T1000 (cell line): ENCODE measurements around the gene NFE2.
"Not testable (repeated sequence)": the region's sequence is repeated elsewhere in the genome, so short reads cannot be mapped to it uniquely, and the experiment has no call there.

Experiments
- DNase-seq: peaks from one replicate; lab custom pipeline; 2025; ENCODE audit warnings: mixed read lengths; lab: John Stamatoyannopoulos, UW

NFE2 gene

GRCh38 chr12:54300732-54301427 is at the start of gene NFE2:
Gene NFE2, minus strand, starts transcription at chr12:54301015. Its CDS starts 5,767 bp downstream, at chr12:54295248.
- DNase-seq: no peak

GRCh38 chr12:54349679-54350078 is 48.9 kb upstream of the NFE2 start:
- DNase-seq: no peak

GRCh38 chr12:54349036-54349435 is 48.2 kb upstream of the NFE2 start:
- no peak for DNase-seq

- no peak for DNase-seq
Observed at GRCh38 chr12:54341378-54342300, 40.8 kb upstream of the NFE2 start.

- no peak for DNase-seq
Observed at GRCh38 chr12:54340846-54341245, 40.0 kb upstream of the NFE2 start.

- no peak for DNase-seq
Observed at GRCh38 chr12:54338698-54339296, 38.0 kb upstream of the NFE2 start.

- no peak for DNase-seq
Observed at GRCh38 chr12:54337854-54338650, 37.2 kb upstream of the NFE2 start.

- no peak for DNase-seq
Observed at GRCh38 chr12:54337280-54337842, 36.5 kb upstream of the NFE2 start.

GRCh38 chr12:54333420-54334034 is 32.7 kb upstream of the NFE2 start:
- DNase-seq: no peak

GRCh38 chr12:54331461-54331860 is 30.6 kb upstream of the NFE2 start:
- DNase-seq: no peak

- DNase-seq: no peak
Observed at GRCh38 chr12:54330442-54330841, 29.6 kb upstream of the NFE2 start.

GRCh38 chr12:54329759-54330158 is 28.9 kb upstream of the NFE2 start:
- DNase-seq: no peak

- no peak for DNase-seq
Observed at GRCh38 chr12:54328595-54329337, 28.0 kb upstream of the NFE2 start.

- not testable (repeated sequence) for DNase-seq
Observed at GRCh38 chr12:54325442-54326109, 24.8 kb upstream of the NFE2 start.

GRCh38 chr12:54324617-54325441 is 24.0 kb upstream of the NFE2 start, which contains the start of gene COPZ1:
Gene COPZ1, plus strand, starts transcription at chr12:54325131. Its CDS starts 33 bp downstream, at chr12:54325164.
- peak; percentile 96 for DNase-seq

- DNase-seq: no peak
Observed at GRCh38 chr12:54321363-54321762, 20.5 kb upstream of the NFE2 start.

- not testable (repeated sequence) for DNase-seq
Observed at GRCh38 chr12:54312309-54312708, 11.5 kb upstream of the NFE2 start.

- DNase-seq: no peak
Observed at GRCh38 chr12:54311051-54311450, 10.2 kb upstream of the NFE2 start.
